Naive thymus-derived CD4-positive, alpha-beta T cell (primary cell): Measurements from ENCODE around the gene WDR70. TPM values are rescaled to one million over a fixed set of nuclear protein-coding genes. Genes with fewer than 3 reads are reported as not detected.
"Not testable (repeated sequence)": the region's sequence is repeated elsewhere in the genome, so short reads cannot be mapped to it uniquely, and the experiment has no call there.

Source experiments
- ATAC-seq: fragments of 150-1000 bp; cut with Tn5 transposase; 2 replicates; pipeline ENCODE4 v1.10.0; 2021; ENCODE audit warnings: mild to moderate bottlenecking, moderate library complexity
- CTCF ChIA-PET: fragments of 350-600 bp; sonication (Branson Sonifier 250); formaldehyde crosslinking; loops from one replicate; lab custom pipeline; 2021; ENCODE audit warnings: antibody characterized with exemption; lab: Charles Lee
- POLR2A ChIA-PET: fragments of 350-600 bp; sonication (Branson Sonifier 250); formaldehyde crosslinking; loops from one replicate; lab custom pipeline; 2021; ENCODE audit warnings: antibody characterized with exemption, inconsistent platforms; lab: Charles Lee
- DNase-seq, 9 donors: peaks; one replicate each; pipeline versions ENCODE4 v3.0.0 to v3.0.0-alpha.2; 2020 to 2022; ENCODE audit warnings: mixed read lengths in 1 of 9
- H3K27ac ChIP-seq: one replicate; pipeline ENCODE4 v1.7.0; 2013; ENCODE audit warnings: mild to moderate bottlenecking, low read depth, low read length, moderate library complexity
- H3K27me3 ChIP-seq, 2 donors: one replicate each; pipeline ENCODE4 v1.7.0; 2013; ENCODE audit warnings: low read length in 2 of 2, mild to moderate bottlenecking in 2 of 2, moderate library complexity in 2 of 2; ENCODE audit not compliant: control insufficient read depth in 2 of 2, insufficient read depth in 2 of 2
- H3K36me3 ChIP-seq, 3 experiments: 1 replicate in 2 of 3; 2 replicates in 1 of 3; pipeline ENCODE4 v1.7.0; 2013; ENCODE audit warnings: low read length in 3 of 3, mild to moderate bottlenecking in 3 of 3, moderate library complexity in 1 of 3; ENCODE audit not compliant: insufficient read depth in 3 of 3, control insufficient read depth in 2 of 3
- H3K4me1 ChIP-seq, 2 donors: one replicate each; pipeline ENCODE4 v1.7.0; 2013; ENCODE audit warnings: low read length in 2 of 2, mild to moderate bottlenecking in 2 of 2, moderate library complexity in 1 of 2; ENCODE audit not compliant: control insufficient read depth in 2 of 2, insufficient read depth in 2 of 2
- H3K4me3 ChIP-seq: 2 replicates; pipeline ENCODE4 v1.7.0; 2013; ENCODE audit warnings: mild to moderate bottlenecking, low read length
- H3K9me3 ChIP-seq, 3 experiments: 1 replicate in 2 of 3; 2 replicates in 1 of 3; pipeline ENCODE4 v1.7.0; 2013; ENCODE audit warnings: low read length in 3 of 3; ENCODE audit not compliant: control insufficient read depth in 2 of 3
- H3K27ac Mint-ChIP-seq, 9 donors: one replicate each; pipeline ENCODE4 v1.8.0; 2020 to 2022; ENCODE audit warnings: mixed read lengths in 9 of 9, mild to moderate bottlenecking in 8 of 9, moderate library complexity in 5 of 9, inconsistent platforms in 2 of 9
- H3K27me3 Mint-ChIP-seq, 5 donors: one replicate each; pipeline ENCODE4 v1.8.0; 2021 to 2022; ENCODE audit warnings: mixed read lengths in 5 of 5, mild to moderate bottlenecking in 1 of 5
- H3K36me3 Mint-ChIP-seq, 5 donors: one replicate each; pipeline ENCODE4 v1.8.0; 2020 to 2022; ENCODE audit warnings: mixed read lengths in 5 of 5, mild to moderate bottlenecking in 3 of 5, inconsistent platforms in 1 of 5
- H3K4me1 Mint-ChIP-seq, 7 donors: one replicate each; pipeline ENCODE4 v1.8.0; 2020 to 2022; ENCODE audit warnings: mixed read lengths in 7 of 7, mild to moderate bottlenecking in 3 of 7, inconsistent platforms in 1 of 7
- H3K4me3 Mint-ChIP-seq, 10 donors: one replicate each; pipeline ENCODE4 v1.8.0; 2020 to 2022; ENCODE audit warnings: mild to moderate bottlenecking in 10 of 10, mixed read lengths in 10 of 10, moderate library complexity in 6 of 10, inconsistent platforms in 2 of 10
- H3K9me3 Mint-ChIP-seq, 11 donors: one replicate each; pipeline ENCODE4 v1.8.0; 2020 to 2022; ENCODE audit warnings: mixed read lengths in 11 of 11, mild to moderate bottlenecking in 4 of 11, inconsistent platforms in 1 of 11, moderate library complexity in 1 of 11
- intact Hi-C, 2 donors: fragments of 100-400 bp; cut with micrococcal nuclease; formaldehyde crosslinking; loops; one replicate each; pipeline ENCODE4 v1.15.1; 2023
- polyA plus RNA-seq, 2 donors: library from polyadenylated mRNA; unstranded; fragments of 300-500 nt; fragmentation: Illumina TruSeq; gene quantifications; one replicate each; pipeline ENCODE4 v1.2.3, GENCODE V29; 2021
- total RNA-seq, 6 experiments: library from RNA in 5 of 6; stranded (reverse) in 5 of 6; gene quantifications; 1 replicate in 5 of 6; 2 replicates in 1 of 6; pipeline ENCODE4 v1.2.3 and lab custom pipeline; 2021 to 2026

The WDR70 gene
- total and polyA plus RNA-seq, 7 experiments from 2014 or later, result 17.7 to 41.4 (median 38.8) TPM

DNA sequence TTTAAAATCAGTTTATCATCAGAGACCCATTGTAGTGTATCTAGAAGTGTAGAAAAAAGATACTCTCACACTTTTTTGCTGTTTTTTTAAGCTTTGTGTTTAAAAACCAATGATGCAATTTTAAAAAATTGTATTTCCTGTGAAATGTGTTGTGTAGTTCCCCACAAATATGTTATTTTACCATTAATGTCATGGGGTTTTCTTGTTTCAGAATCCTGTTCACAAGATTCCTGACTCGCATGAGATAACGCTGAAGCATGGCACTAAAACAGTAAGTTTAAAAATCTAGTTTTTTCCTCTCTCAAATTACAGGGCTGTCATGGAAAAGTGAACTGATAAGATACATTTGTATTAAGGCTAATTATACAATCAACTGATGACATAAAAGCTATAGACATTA lies 58.6 kb downstream of the WDR70 start:
- no peak overlapping the region for H3K4me3 Mint-ChIP-seq
- H3K9me3 ChIP-seq, result no peaks in the 10 kb centered on the region
- no peaks in the 10 kb centered on the region for H3K36me3 ChIP-seq
- H3K4me3 ChIP-seq, result no peak overlapping the region
- ChIA-PET CTCF (no interaction called here), POLR2A (no interaction called here)
- no peaks in the 10 kb centered on the region for H3K27me3 ChIP-seq
- intact Hi-C loops, result no loop called here
- DNase-seq (no peak), ATAC-seq (no peak)
- H3K36me3 Mint-ChIP-seq, result peaks cover 0 to 47% (median 18%) of the 10 kb centered on the region in 5 donors
- H3K9me3 Mint-ChIP-seq, result no peaks in the 10 kb centered on the region
- no peak overlapping the region for H3K27ac Mint-ChIP-seq
- no peaks in the 10 kb centered on the region for H3K4me1 ChIP-seq
- peaks cover 0 to 12% (median 5%) of the 10 kb centered on the region in 7 donors for H3K4me1 Mint-ChIP-seq
- no peak overlapping the region for H3K27ac ChIP-seq
- no peaks in the 10 kb centered on the region for H3K27me3 Mint-ChIP-seq

DNA sequence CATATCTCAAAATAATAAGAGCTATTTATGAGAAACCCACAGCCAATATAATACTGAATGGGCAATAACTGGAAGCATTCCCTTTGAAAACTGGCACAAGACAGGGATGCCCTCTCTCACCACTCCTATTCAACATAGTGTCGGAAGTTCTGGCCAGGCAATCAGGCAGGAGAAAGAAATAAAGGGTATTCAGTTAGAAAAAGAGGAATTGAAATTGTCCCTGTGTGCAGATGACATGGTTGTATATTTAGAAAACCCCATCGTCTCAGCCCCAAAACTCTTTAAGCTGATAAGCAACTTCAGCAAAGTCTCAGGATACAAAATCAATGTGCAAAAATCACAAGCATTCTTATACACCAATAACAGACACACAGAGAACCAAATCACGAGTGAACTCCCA lies 66.7 kb downstream of the WDR70 start:
- H3K27ac ChIP-seq, H3K27me3 ChIP-seq, H3K4me3 Mint-ChIP-seq, ATAC-seq, H3K4me1 ChIP-seq, H3K27me3 Mint-ChIP-seq, H3K4me3 ChIP-seq, H3K9me3 ChIP-seq, H3K27ac Mint-ChIP-seq, intact Hi-C loops, H3K4me1 Mint-ChIP-seq, POLR2A ChIA-PET, CTCF ChIA-PET, DNase-seq: not testable (repeated sequence)
- H3K36me3 Mint-ChIP-seq, result peaks cover 12 to 65% (median 51%) of the 10 kb centered on the region in 5 donors
- H3K36me3 ChIP-seq, result peaks cover 0 to 12% (median 3%) of the 10 kb centered on the region in 3 experiments
- H3K9me3 Mint-ChIP-seq, result peaks cover 0 to 16% (median 5%) of the 10 kb centered on the region in 11 donors

DNA sequence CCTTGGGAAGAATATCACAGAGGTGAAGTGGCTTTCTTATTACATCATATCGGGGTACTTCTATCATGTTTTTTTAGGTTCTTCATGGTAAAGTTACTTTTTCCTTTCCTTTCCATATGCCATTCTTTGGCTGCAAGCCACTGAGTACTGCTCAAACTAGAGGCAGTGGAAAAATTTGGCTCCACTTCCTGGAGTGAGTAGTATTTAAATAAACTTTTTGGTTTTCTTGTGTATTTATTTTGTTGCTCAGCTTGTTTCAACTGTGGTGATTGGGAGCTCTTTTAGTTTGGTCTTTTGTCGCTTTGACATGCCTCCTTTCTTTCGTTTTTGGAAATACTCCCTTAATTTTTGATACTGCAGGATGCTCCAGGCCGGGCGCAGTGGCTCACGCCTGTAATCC lies 69.8 kb downstream of the WDR70 start:
- H3K36me3 Mint-ChIP-seq, result peaks cover 22 to 85% (median 72%) of the 10 kb centered on the region in 5 donors
- ChIA-PET POLR2A (no interaction called here), CTCF (no interaction called here)
- no peak overlapping the region for H3K4me3 ChIP-seq
- H3K9me3 ChIP-seq, result no peaks in the 10 kb centered on the region
- DNase-seq, result no peak
- ATAC-seq, result no peak
- intact Hi-C loops, result no loop called here
- no peaks in the 10 kb centered on the region for H3K4me1 Mint-ChIP-seq
- peaks cover 0 to 43% (median 9%) of the 10 kb centered on the region in 11 donors for H3K9me3 Mint-ChIP-seq
- H3K27ac Mint-ChIP-seq, result no peak overlapping the region
- H3K4me3 Mint-ChIP-seq, result no peak overlapping the region
- no peaks in the 10 kb centered on the region for H3K27me3 ChIP-seq
- H3K4me1 ChIP-seq, result no peaks in the 10 kb centered on the region
- H3K36me3 ChIP-seq, result peaks cover 0 to 7% (median 3%) of the 10 kb centered on the region in 3 experiments
- no peaks in the 10 kb centered on the region for H3K27me3 Mint-ChIP-seq
- H3K27ac ChIP-seq, result no peak overlapping the region

DNA sequence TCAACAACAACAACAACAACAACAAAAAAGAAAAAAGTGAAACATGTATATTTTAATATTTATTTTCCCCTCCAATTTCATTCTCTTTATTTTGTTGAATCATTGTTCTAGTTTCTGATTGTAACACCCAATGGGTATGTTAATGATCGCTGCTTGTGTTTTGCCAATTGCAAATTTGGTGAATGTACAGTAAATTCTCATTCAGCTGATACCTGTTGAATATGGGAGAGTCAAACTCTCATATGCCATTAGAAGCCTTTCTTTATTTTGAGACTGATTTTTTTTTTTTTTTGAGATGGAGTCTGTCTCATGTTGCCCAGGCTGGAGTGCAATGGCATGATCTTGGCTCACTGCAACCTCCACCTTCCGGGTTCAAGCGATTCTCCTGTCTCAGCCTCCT lies 72.9 kb downstream of the WDR70 start:
- Mint-ChIP-seq H3K9me3 (peaks cover 0 to 37% (median 8%) of the 10 kb centered on the region in 11 donors), H3K36me3 (peaks cover 12 to 65% (median 48%) of the 10 kb centered on the region in 5 donors)
- H3K4me1 ChIP-seq, H3K9me3 ChIP-seq, H3K27me3 ChIP-seq, CTCF ChIA-PET, H3K4me3 ChIP-seq, H3K27me3 Mint-ChIP-seq, ATAC-seq, DNase-seq, H3K4me3 Mint-ChIP-seq, H3K4me1 Mint-ChIP-seq, H3K36me3 ChIP-seq, POLR2A ChIA-PET, H3K27ac Mint-ChIP-seq, intact Hi-C loops, H3K27ac ChIP-seq: not testable (repeated sequence)

DNA sequence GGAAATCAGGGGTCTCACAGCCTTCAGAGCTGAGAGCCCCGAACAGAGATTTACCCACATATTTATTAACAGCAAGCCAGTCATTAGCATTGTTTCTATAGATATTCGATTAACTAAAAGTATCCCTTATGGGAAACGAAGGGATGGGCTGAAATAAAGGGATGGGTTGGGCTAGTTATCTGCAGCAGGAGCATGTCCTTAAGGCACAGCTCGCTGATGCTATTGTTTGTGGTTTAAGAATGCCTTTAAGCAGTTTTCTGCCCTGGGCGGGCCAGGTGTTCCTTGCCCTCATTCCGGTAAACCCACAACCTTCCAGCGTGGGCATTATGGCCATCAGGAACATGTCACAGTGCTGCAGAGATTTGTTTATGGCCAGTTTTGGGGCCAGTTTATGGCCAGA lies 74.1 kb downstream of the WDR70 start:
- Mint-ChIP-seq H3K36me3 (peaks cover 12 to 66% (median 42%) of the 10 kb centered on the region in 5 donors), H3K9me3 (peaks cover 0 to 34% (median 10%) of the 10 kb centered on the region in 11 donors)
- ATAC-seq, H3K27me3 Mint-ChIP-seq, CTCF ChIA-PET, H3K27ac Mint-ChIP-seq, H3K4me1 Mint-ChIP-seq, H3K9me3 ChIP-seq, DNase-seq, H3K27me3 ChIP-seq, H3K4me1 ChIP-seq, POLR2A ChIA-PET, H3K4me3 Mint-ChIP-seq, intact Hi-C loops, H3K36me3 ChIP-seq, H3K27ac ChIP-seq, H3K4me3 ChIP-seq: not testable (repeated sequence)

DNA sequence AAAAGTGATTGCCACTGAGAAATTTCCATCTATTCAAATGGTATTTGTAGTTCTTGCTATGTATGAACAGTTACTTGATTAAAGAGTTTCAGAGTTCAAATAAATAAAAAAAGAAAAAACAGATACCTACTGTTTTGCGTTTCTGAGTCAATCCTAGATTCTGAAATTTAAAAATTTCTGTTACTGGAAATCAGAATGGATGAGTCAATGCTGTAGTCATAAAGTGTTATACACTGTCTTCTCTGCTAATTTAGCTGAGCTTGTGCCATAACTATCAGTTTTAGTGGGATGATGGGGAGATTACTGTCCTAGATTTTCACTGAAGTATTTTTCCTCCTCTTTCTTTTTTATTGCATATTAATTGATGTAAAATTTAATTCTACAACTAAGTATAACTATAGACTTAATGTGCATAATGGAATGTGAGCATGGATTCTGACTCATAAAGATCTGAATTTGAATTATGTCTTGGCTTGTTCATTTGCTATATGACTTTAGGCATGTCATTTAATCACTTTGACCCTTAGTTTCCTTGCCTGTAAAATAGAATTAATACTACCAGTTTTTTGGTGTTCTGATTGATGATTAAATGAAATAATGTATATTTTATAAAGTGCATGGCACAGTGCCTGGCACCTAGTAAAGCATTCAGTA lies 75.4 kb downstream of the WDR70 start:
- intact Hi-C loops, H3K4me1 Mint-ChIP-seq, H3K9me3 ChIP-seq, CTCF ChIA-PET, H3K4me3 ChIP-seq, H3K27me3 Mint-ChIP-seq, DNase-seq, POLR2A ChIA-PET, H3K4me1 ChIP-seq, H3K36me3 ChIP-seq, ATAC-seq, H3K4me3 Mint-ChIP-seq, H3K27me3 ChIP-seq, H3K27ac Mint-ChIP-seq, H3K27ac ChIP-seq: not testable (repeated sequence)
- Mint-ChIP-seq H3K36me3 (peaks cover 12 to 58% (median 36%) of the 10 kb centered on the region in 5 donors), H3K9me3 (peaks cover 0 to 33% (median 10%) of the 10 kb centered on the region in 11 donors)
